K562 (cell line): Measurements from ENCODE around the gene CHRNB1. TPM values are rescaled to one million over a fixed set of nuclear protein-coding genes. Genes with fewer than 3 reads are reported as not detected.

Experiments
- ATF2 ChIP-seq: sonication (generic); formaldehyde crosslinking; IDR thresholded peaks from 2 replicates; pipeline ENCODE4 v1.8.1; 2022; ENCODE audit warnings: missing genetic modification reagents
- CBFB ChIP-seq: sonication (generic); formaldehyde crosslinking; IDR thresholded peaks from 2 replicates; pipeline ENCODE4 v1.4.0; 2020; ENCODE audit warnings: mild to moderate bottlenecking, missing genetic modification reagents
- CEBPG ChIP-seq, 3 experiments: fragments of 200-800 bp in 1 of 3; sonication (Bioruptor generic) in 1 of 3; sonication (generic) in 1 of 3; formaldehyde crosslinking in 1 of 3; IDR thresholded peaks in 2 of 3; conservative IDR thresholded peaks in 1 of 3; 2 replicates each; pipeline versions ENCODE4 v1.6.1 to v1.8.0; 2016 to 2022; ENCODE audit warnings: missing compliant biosample characterization in 2 of 3, missing genetic modification characterization in 2 of 3, mild to moderate bottlenecking in 1 of 3, missing genetic modification reagents in 1 of 3
- CREM ChIP-seq: IDR thresholded peaks from 2 replicates; pipeline ENCODE4 v1.6.1; 2014; ENCODE audit warnings: antibody characterized with exemption, low read depth
- ELF1 ChIP-seq: fragments of 200-800 bp; sonication (Bioruptor generic); IDR thresholded peaks from 2 replicates; pipeline ENCODE4 v1.6.1; 2016; ENCODE audit warnings: missing genetic modification characterization, missing compliant biosample characterization
- FOSL1 ChIP-seq: fragments of 200-800 bp; sonication (Bioruptor generic); conservative IDR thresholded peaks from 2 replicates; pipeline ENCODE4 v1.6.1; 2016; ENCODE audit warnings: missing genetic modification characterization, missing compliant biosample characterization
- GTF2B ChIP-seq: IDR thresholded peaks from 2 replicates; pipeline ENCODE4 v1.6.1; 2011; ENCODE audit not compliant: insufficient read length; ENCODE audit errors: extremely low read depth
- HCFC1 ChIP-seq: IDR thresholded peaks from 2 replicates; pipeline ENCODE4 v1.6.1; 2012; ENCODE audit warnings: low read depth, low read length, improper control_type of control experiment
- NCOR1 ChIP-seq: fragments of 450-650 bp; IDR thresholded peaks from 2 replicates; pipeline ENCODE4 v1.6.1; 2016; ENCODE audit warnings: mild to moderate bottlenecking, moderate library complexity
- PHB ChIP-seq: fragments of 250-450 bp; sonication (Bioruptor Pico); IDR thresholded peaks from 2 replicates; pipeline ENCODE4 v1.5.0; 2021
- PHF8 ChIP-seq: fragments of 200-600 bp; sonication (generic); IDR thresholded peaks from 2 replicates; pipeline ENCODE4 v1.6.1; 2012; ENCODE audit warnings: mixed run types, mild to moderate bottlenecking, inconsistent platforms, low read length, moderate library complexity, borderline replicate concordance
- RAD21 ChIP-seq, 2 experiments: fragments of 250-450 bp in 1 of 2; fragments of 450-650 bp in 1 of 2; sonication (Bioruptor Pico) in 1 of 2; formaldehyde crosslinking in 1 of 2; IDR thresholded peaks in 1 of 2; conservative IDR thresholded peaks in 1 of 2; 2 replicates each; pipeline versions ENCODE4 v1.4.0 to v1.8.0; 2020 to 2022; ENCODE audit warnings: mild to moderate bottlenecking in 2 of 2, moderate library complexity in 1 of 2
- VEZF1 ChIP-seq: fragments of 200-800 bp; sonication (Bioruptor generic); IDR thresholded peaks from 2 replicates; pipeline ENCODE4 v1.6.1; 2017; ENCODE audit warnings: missing genetic modification characterization, missing compliant biosample characterization
- ZKSCAN1 ChIP-seq: fragments of 150-350 bp; IDR thresholded peaks from 2 replicates; pipeline ENCODE4 v1.6.1; 2016; ENCODE audit warnings: low read depth, low read length
- ZNF445 ChIP-seq: fragments of 250-450 bp; sonication (Bioruptor Pico); IDR thresholded peaks from 2 replicates; pipeline ENCODE4 v1.4.0; 2020; ENCODE audit warnings: low read depth, mild to moderate bottlenecking, moderate library complexity
- ZNF77 ChIP-seq: fragments of 250-450 bp; sonication (Bioruptor Pico); IDR thresholded peaks from 2 replicates; pipeline ENCODE4 v1.5.0; 2020
- polyA plus RNA-seq, 8 experiments: library from polyadenylated mRNA; depleted of rRNA in 4 of 8; stranded (reverse) in 5 of 8; unstranded in 3 of 8; fragments of >200 nt; fragmentation: Nextera tagmentation in 2 of 8; fragmentation: Illumina TruSeq in 1 of 8; extraction: Ambion mirVana in 2 of 8; extraction: Trizol in 1 of 8; gene quantifications; 2 replicates each; pipeline versions ENCODE4 v1.2.1 to v1.2.3, GENCODE V29; 2011 to 2014; ENCODE audit warnings: inconsistent platforms in 1 of 8, missing spikeins in 1 of 8
- total RNA-seq, 7 experiments: library from RNA; depleted of rRNA in 6 of 7; stranded (reverse); fragments of >200 nt in 6 of 7; fragmentation: Illumina TruSeq in 2 of 7; extraction: Trizol in 2 of 7; gene quantifications; 2 replicates each; pipeline versions ENCODE4 v1.2.1 to v1.2.3, GENCODE V29; 2011 to 2021; ENCODE audit warnings: low replicate concordance in 1 of 7
- TF ChIP-seq, protein P1 (sequence below): fragments of 450-650 bp; IDR thresholded peaks from 2 replicates; pipeline ENCODE4 v1.6.1; 2014; ENCODE audit warnings: low read depth, mild to moderate bottlenecking, moderate library complexity, borderline replicate concordance
- TF ChIP-seq, protein P2 (sequence below): fragments of 450-650 bp; IDR thresholded peaks from 2 replicates; pipeline ENCODE4 v1.7.1; 2018; ENCODE audit warnings: mild to moderate bottlenecking, low read depth; ENCODE audit not compliant: partially characterized antibody

Gene CHRNB1
- total and polyA plus RNA-seq, 9 of the 15 experiments (the other 6 are each of a cell fraction or from before 2014, with no cell fraction given) = 4.7 to 12.3 (median 6.8) TPM

DNA sequence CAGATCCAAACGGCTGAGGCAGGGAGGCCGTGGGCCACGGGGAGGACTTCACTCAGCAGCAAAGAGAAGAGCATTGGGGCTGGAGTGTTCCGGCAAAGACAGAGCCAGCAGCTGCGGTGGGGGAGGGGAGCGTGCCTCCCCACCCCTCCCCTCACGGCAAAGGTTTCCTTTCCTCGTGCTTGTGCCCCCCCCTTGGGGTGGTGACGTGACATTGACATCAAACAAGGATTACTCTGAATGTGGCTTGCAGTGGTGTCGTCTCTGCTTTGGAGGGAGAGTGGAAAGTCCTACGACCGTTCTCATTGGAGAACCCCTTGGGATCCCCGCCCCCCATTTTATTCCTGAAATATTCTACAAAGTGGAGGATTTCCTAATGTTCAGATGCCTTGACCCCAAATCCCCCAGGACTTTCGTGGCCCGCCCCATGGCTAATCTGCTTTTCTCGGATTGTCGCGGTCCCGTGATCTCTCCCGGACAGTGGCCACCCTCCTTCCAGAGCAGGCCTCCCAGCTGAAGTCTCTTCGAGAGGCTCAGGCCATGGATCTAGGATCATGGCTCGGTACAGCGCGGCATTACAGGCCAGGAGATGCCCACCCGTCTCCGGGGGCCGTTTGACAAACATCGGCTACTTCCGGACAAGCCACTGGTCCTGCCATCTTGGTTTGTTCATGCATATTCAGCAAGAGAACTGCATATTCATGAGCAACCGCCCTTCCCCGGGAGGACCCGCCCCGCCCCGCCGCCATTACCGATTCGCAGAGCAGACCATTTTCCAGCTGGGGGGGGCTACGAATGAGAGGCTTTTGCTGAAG lies 38.6 kb downstream of the CHRNB1 start (continued):
- no peak for TF ChIP-seq GTF2B
- peak; percentile 52 for TF ChIP-seq NCOR1
- TF ChIP-seq, protein P1, sequence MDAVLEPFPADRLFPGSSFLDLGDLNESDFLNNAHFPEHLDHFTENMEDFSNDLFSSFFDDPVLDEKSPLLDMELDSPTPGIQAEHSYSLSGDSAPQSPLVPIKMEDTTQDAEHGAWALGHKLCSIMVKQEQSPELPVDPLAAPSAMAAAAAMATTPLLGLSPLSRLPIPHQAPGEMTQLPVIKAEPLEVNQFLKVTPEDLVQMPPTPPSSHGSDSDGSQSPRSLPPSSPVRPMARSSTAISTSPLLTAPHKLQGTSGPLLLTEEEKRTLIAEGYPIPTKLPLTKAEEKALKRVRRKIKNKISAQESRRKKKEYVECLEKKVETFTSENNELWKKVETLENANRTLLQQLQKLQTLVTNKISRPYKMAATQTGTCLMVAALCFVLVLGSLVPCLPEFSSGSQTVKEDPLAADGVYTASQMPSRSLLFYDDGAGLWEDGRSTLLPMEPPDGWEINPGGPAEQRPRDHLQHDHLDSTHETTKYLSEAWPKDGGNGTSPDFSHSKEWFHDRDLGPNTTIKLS = peak; percentile 72
- TF ChIP-seq ATF2 = no peak
- peak; percentile 90 for TF ChIP-seq VEZF1 (CRISPR knock-in tag)
- no peak for TF ChIP-seq ZKSCAN1
- TF ChIP-seq RAD21 (CRISPR knock-in tag; conservative IDR thresholded peaks at IDR 0.05 in 1 of 2, IDR thresholded peaks at IDR 0.05 in 1 of 2) = peak; percentile 35 to 64; a peak in 2 of 4 replicates
- no peak for TF ChIP-seq PHB
- TF ChIP-seq, protein P2, sequence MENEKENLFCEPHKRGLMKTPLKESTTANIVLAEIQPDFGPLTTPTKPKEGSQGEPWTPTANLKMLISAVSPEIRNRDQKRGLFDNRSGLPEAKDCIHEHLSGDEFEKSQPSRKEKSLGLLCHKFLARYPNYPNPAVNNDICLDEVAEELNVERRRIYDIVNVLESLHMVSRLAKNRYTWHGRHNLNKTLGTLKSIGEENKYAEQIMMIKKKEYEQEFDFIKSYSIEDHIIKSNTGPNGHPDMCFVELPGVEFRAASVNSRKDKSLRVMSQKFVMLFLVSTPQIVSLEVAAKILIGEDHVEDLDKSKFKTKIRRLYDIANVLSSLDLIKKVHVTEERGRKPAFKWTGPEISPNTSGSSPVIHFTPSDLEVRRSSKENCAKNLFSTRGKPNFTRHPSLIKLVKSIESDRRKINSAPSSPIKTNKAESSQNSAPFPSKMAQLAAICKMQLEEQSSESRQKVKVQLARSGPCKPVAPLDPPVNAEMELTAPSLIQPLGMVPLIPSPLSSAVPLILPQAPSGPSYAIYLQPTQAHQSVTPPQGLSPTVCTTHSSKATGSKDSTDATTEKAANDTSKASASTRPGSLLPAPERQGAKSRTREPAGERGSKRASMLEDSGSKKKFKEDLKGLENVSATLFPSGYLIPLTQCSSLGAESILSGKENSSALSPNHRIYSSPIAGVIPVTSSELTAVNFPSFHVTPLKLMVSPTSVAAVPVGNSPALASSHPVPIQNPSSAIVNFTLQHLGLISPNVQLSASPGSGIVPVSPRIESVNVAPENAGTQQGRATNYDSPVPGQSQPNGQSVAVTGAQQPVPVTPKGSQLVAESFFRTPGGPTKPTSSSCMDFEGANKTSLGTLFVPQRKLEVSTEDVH = no peak
- no peak for TF ChIP-seq CEBPG (CRISPR knock-in tag; IDR thresholded peaks at IDR 0.05)
- no peak for TF ChIP-seq CEBPG (tag; conservative IDR thresholded peaks at IDR 0.05 in 1 of 2, IDR thresholded peaks at IDR 0.05 in 1 of 2)
- no peak for TF ChIP-seq ZNF77
- TF ChIP-seq HCFC1 = no peak
- TF ChIP-seq ELF1 (tag) = peak; percentile 79
- TF ChIP-seq FOSL1 (tag) = peak; percentile 9; the same call in 1 of the 2 replicates
- TF ChIP-seq PHF8 = peak; percentile 59; the same call in 1 of the 2 replicates
- no peak for TF ChIP-seq CBFB
- TF ChIP-seq ZNF445 (CRISPR knock-in tag) = no peak
- peak; percentile 96 for TF ChIP-seq CREM
